HG03342 (cell line): ENCODE measurements around the gene PDE2A.

Source experiments
- ATAC-seq: cut with Tn5 transposase; IDR thresholded peaks from one replicate; pipeline ENCODE4 v1.9.1; 2021; ENCODE audit warnings: mild to moderate bottlenecking, moderate library complexity; ENCODE audit not compliant: unreplicated experiment

PDE2A gene

DNA sequence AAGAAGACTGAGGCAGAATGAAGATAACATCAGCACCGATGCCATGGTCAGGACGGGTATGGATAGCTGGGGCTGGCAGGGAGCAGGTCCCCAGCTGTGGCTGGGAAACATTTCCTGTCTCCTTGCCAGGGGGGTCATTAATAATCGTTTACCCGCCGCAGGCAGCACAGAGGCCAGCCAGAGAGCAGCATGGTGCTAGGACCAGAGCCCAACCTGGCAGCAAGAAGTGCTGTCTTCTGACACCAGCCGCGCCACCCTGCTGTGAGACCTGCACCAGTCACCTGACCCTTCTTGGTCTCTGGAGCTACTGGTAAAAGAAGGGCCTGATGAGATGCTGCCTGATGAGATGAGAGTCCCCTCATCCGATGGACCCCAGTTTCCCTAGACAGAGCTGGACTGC lies 36.3 kb downstream of the PDE2A start:
- ATAC-seq: no peak

- ATAC-seq: no peak
These were observed 37.0 kb downstream of the PDE2A start for GRCh38 chr11:72637198-72637597.

GRCh38 chr11:72636376-72636775 lies 37.8 kb downstream of the PDE2A start:
- no peak for ATAC-seq

DNA sequence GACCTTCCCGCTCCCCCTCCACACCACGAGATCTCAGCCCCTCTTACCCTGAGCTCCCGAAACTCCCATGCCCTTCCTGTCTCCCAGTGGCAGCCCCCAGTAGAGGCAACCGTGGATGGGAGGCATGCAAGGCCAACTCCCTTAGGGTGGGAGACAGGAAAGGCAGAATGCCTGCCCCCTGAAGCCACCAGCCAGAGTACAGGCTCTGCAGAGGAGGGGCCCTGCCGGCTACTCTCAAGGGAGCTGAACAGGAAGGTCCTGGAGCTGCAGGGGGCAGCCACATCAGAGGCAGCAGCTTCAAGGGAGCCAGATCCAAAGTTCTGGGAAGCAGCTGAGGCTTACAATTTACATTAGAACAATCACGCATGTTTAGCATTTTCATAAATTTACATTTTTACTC lies 38.3 kb downstream of the PDE2A start:
- ATAC-seq: no peak

- no peak for ATAC-seq
These were observed 38.8 kb downstream of the PDE2A start for GRCh38 chr11:72635309-72635915.

DNA sequence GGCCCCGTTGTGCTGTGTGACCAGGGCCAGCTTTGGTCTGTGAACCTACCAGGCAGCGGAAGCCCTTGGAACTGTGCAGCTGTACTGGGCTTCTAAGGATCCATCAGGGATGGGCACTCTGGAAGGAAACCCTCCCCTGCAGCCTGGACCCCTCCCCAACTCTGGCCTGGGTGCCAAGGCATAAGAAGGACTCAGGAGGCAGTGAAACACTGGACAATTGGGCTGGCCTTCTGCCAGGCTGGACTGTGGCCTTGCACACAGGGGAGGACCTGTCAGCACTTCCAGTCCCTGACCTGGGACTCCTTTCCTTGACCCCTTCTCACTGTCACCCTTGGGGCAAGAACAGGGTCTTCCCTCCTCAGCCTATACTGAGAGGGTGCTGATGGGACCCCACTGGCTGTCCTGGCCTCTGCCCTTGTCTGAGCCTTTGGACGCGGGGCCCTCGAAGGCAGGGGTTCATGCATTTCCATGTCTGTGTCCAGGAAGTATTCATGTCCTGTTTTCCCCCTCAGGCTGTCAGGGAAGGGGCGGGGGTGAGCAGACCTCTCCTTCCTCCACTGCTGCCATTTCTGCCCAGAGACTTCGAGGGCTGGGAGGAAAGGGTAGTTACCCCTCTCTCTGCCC lies 39.6 kb downstream of the PDE2A start:
- ATAC-seq: no peak

- no peak for ATAC-seq
These were observed 40.2 kb downstream of the PDE2A start for GRCh38 chr11:72634016-72634415.

GRCh38 chr11:72633068-72633467 lies 41.2 kb downstream of the PDE2A start:
- no peak for ATAC-seq

- no peak for ATAC-seq
These were observed 42.2 kb downstream of the PDE2A start for GRCh38 chr11:72631806-72632731.

DNA sequence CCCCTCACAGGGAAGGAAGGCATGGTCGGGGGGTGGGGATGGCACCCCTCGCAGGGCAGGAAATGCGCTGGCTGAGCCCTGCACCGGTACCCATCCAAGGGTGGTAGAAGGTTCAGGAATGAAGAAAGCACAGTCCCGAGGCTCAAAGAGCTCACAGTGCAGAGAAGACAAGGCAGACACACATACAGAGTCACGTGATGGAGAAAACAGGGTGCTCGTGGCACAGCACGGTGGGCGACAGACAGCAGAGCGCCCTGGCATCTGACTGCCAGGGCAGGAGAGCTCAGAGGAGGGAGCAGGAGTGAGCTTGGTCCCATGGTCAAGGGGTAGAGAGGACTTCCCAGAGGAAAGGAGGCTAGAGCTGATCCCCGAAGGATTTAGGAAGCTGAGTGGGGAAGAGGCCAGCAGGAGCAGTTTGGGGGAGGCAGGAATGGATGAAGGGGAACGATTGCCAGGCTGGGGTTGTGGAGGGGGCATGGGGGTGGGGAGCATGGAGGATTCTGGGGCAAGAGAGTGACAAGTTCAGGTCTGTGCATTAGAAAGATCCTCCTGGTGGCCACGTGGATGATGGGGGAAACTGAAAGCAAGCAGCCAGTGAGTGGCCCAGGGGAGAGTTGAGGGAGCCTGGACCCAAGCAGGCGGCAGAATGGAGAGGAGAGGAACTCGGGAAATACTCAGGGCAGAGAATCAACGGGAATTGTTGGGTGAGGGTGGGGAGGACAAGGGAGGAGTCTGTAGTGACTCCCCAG lies 43.9 kb downstream of the PDE2A start:
- ATAC-seq: no peak

GRCh38 chr11:72629266-72629665 lies 45.0 kb downstream of the PDE2A start:
- ATAC-seq: no peak

DNA sequence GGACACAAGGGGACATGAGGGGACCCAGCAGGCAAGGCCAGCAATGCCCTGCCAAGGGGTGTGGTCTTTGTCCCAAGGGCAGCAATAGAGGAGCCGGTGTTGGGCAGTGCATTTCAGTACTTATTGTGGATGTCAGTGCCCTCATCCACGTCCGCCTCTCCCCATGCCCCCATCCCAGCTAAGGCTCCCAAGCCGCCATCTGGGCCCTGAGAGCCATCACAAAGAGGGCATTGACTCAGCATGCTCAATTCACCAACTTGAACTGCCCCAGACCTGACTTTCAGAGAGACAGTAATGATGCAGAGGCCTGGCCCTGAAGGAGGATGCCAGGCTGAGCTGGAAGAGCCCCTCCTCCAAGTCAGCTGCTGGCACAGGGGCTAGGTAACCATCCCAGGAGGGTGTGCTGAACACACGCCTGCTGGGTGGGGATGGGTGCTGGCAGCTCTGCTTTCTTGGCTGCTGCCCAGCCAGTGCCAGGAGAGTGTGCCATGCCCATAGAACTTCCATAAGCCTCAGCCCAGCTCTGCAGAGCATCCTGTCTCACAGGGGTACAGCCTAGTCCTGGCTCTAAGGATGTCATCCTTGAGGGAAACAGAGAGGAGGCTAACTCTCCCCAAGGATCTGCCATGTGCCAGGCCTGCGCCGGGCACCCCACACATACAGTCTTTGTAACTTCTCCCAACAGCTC lies 46.5 kb downstream of the PDE2A start:
- ATAC-seq: no peak

DNA sequence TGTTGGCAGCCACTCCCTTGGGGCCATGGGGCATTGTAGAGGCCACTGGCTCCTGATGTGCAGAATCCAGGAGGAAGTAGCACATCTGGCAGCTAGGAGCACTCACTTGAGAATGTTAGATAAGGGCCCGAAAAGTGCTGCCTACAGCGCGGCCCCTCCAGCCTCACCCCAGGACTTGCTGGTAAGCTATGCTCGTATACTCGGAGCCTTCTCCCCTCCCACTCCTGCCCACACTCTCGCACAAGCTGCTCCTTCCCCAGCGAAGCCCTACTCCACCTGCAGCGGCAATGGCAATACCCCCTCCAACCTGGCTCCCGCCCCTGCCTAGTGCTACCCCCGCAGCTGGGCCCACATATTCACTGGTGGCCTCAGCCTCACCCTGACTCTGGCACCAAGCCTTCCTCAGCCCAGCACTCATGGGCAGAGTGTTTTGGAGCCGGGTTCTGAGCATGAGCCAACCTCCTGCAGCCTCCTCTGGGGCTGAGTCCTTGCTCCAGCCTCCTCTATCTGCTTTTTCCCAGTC lies 47.7 kb downstream of the PDE2A start:
- ATAC-seq: no peak

DNA sequence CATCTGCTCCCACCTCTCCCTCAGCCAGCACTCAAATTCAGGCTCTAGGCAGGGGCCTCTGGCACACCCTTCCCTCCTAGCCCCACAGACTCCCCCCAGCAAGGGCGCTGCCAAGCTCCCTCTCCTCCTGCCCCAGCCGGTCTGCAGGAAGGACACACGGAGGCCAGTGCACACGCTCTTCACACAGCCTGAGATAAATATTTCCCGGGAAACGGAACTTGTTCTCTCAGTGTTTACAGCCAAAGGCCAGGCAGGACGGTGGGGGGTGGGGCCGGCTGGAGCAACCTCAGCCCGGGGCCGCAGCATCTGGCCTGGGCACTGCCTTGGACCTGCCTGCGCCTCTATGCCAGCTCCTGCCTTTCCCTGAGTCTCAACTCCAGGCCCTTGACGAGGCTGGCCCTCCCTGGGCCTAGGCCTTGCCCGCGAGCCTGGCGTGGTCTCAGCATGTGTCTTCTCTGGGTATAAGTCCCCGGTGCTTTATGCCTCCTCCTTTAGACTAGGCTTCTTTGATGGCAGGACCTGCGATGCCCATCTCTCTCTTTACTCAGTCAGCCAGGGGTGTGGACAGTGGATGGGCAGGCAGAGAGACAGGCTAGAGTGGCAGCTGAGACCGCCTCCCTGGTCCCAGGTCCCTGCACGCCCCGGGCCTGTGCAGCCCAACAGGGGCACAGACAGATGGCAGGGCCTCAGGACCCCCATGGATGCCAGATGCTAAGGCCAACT lies 48.4 kb downstream of the PDE2A start:
- ATAC-seq: no peak

- ATAC-seq: no peak
These were observed 49.6 kb downstream of the PDE2A start for GRCh38 chr11:72624496-72625201.

- no peak for ATAC-seq
These were observed 51.2 kb downstream of the PDE2A start for GRCh38 chr11:72623052-72623451.

GRCh38 chr11:72621008-72621610 lies 53.1 kb downstream of the PDE2A start:
- ATAC-seq: no peak

DNA sequence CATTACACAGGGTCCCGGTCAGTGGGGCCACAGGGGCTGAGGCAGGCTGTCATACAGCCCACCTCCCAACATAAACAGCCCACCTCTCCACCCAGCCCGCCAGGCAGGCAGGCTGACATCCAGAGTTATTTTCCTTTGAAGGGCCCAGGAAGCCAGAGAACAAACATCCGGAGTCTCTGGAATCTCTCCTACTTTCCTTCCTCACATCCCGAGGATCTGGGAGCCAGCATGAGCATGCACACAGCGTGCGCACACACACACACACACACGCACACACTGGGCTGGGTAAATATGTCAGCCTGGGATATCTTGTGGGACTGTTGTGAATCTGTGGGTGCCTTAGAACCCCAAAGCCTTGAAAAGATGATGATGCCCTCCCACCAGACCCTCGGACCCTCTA lies 55.4 kb downstream of the PDE2A start:
- ATAC-seq: no peak
